Glutamatergic neuron (in vitro differentiated cells): ENCODE measurements around the gene LCAT. TPM values are rescaled to one million over a fixed set of nuclear protein-coding genes. Genes with fewer than 3 reads are reported as not detected.

Source experiments
- DNase-seq: peaks from one replicate; pipeline ENCODE4 v3.0.0; 2022
- H3K27ac Mint-ChIP-seq: one replicate; pipeline ENCODE4 v1.8.0; 2020; ENCODE audit warnings: mild to moderate bottlenecking, mixed read lengths, inconsistent platforms; ENCODE audit not compliant: unreplicated experiment
- H3K27me3 Mint-ChIP-seq: one replicate; pipeline ENCODE4 v1.8.0; 2020; ENCODE audit warnings: mild to moderate bottlenecking, moderate library complexity, mixed read lengths, inconsistent platforms; ENCODE audit not compliant: unreplicated experiment
- H3K36me3 Mint-ChIP-seq: one replicate; pipeline ENCODE4 v1.8.0; 2020; ENCODE audit warnings: mild to moderate bottlenecking, mixed read lengths, inconsistent platforms; ENCODE audit not compliant: unreplicated experiment
- H3K4me1 Mint-ChIP-seq: one replicate; pipeline ENCODE4 v1.8.0; 2020; ENCODE audit warnings: mild to moderate bottlenecking, low read depth, mixed read lengths, inconsistent platforms; ENCODE audit not compliant: unreplicated experiment
- H3K4me3 Mint-ChIP-seq: one replicate; pipeline ENCODE4 v1.8.0; 2020; ENCODE audit warnings: mild to moderate bottlenecking, mixed read lengths, inconsistent platforms; ENCODE audit not compliant: unreplicated experiment
- H3K9me3 Mint-ChIP-seq: one replicate; pipeline ENCODE4 v1.8.0; 2020; ENCODE audit warnings: mild to moderate bottlenecking, moderate library complexity, mixed read lengths, inconsistent platforms; ENCODE audit not compliant: unreplicated experiment
- CTCF ChIP-seq: fragments of 200-600 bp; sonication (generic); IDR thresholded peaks from one replicate; pipeline ENCODE4 v1.5.0; 2021; ENCODE audit not compliant: partially characterized antibody, unreplicated experiment
- total RNA-seq: library from RNA; stranded (reverse); fragmentation: NEBNext Ultra II Directional; extraction: Animal tissue kit (Norgen Biotek cat#: 25700); gene quantifications from one replicate; pipeline ENCODE4 v1.2.1, GENCODE V29; 2021; ENCODE audit not compliant: unreplicated experiment

The LCAT gene
- total RNA-seq, 1 donor from 2014 or later, result 8.7 TPM

GRCh38 chr16:67909056-67909742, 34.7 kb downstream of the LCAT start:
- no peaks in the 10 kb centered on the region for H3K36me3 Mint-ChIP-seq
- no peak for DNase-seq

GRCh38 chr16:67907397-67908180, 36.3 kb downstream of the LCAT start:
- no peak for DNase-seq
- peak overlapping the region; percentile 25 for H3K4me3 Mint-ChIP-seq
- H3K9me3 Mint-ChIP-seq, result peaks cover 4% of the 10 kb centered on the region
- no peak for TF ChIP-seq CTCF
- no peak overlapping the region for H3K27ac Mint-ChIP-seq
- H3K27me3 Mint-ChIP-seq, result no peaks in the 10 kb centered on the region
- no peaks in the 10 kb centered on the region for H3K36me3 Mint-ChIP-seq
- no peaks in the 10 kb centered on the region for H3K4me1 Mint-ChIP-seq

More at GRCh38 chr16:67909056-67909742, 34.7 kb downstream of the LCAT start:
- Mint-ChIP-seq H3K4me1 (no peaks in the 10 kb centered on the region), H3K27me3 (no peaks in the 10 kb centered on the region), H3K27ac (no peak overlapping the region), H3K9me3 (peaks cover 4% of the 10 kb centered on the region), H3K4me3 (no peak overlapping the region)
- TF ChIP-seq CTCF, result no peak

- H3K4me3 Mint-ChIP-seq, result no peak overlapping the region
- H3K27me3 Mint-ChIP-seq, result peaks cover 2% of the 10 kb centered on the region
- no peak for TF ChIP-seq CTCF
- no peak overlapping the region for H3K27ac Mint-ChIP-seq
- H3K9me3 Mint-ChIP-seq, result peaks cover 1% of the 10 kb centered on the region
- no peaks in the 10 kb centered on the region for H3K36me3 Mint-ChIP-seq
- no peak for DNase-seq
- peaks cover 10% of the 10 kb centered on the region for H3K4me1 Mint-ChIP-seq
Observed at GRCh38 chr16:67902831-67903230, 41.1 kb downstream of the LCAT start.

- Mint-ChIP-seq H3K27ac (no peak overlapping the region), H3K4me3 (no peak overlapping the region), H3K27me3 (peaks cover 2% of the 10 kb centered on the region), H3K36me3 (no peaks in the 10 kb centered on the region), H3K9me3 (no peaks in the 10 kb centered on the region), H3K4me1 (peaks cover 10% of the 10 kb centered on the region)
- DNase-seq, result no peak
- no peak for TF ChIP-seq CTCF
Observed at GRCh38 chr16:67901734-67902133, 42.2 kb downstream of the LCAT start.

GRCh38 chr16:67897231-67897630, 46.7 kb downstream of the LCAT start:
- no peaks in the 10 kb centered on the region for H3K36me3 Mint-ChIP-seq
- no peak overlapping the region for H3K4me3 Mint-ChIP-seq
- H3K27me3 Mint-ChIP-seq, result peaks cover 5% of the 10 kb centered on the region
- DNase-seq, result no peak
- TF ChIP-seq CTCF, result no peak
- H3K27ac Mint-ChIP-seq, result no peak overlapping the region
- peaks cover 5% of the 10 kb centered on the region for H3K9me3 Mint-ChIP-seq
- H3K4me1 Mint-ChIP-seq, result peaks cover 17% of the 10 kb centered on the region
